Mesothelial cell of epicardium (in vitro differentiated cells): ENCODE data around the gene IQGAP2. TPM values are rescaled to one million over a fixed set of nuclear protein-coding genes. Genes with fewer than 3 reads are reported as not detected.

Source experiments
- DNase-seq, 2 experiments: peaks; one replicate each; pipeline ENCODE4 v3.0.0; 2021; ENCODE audit warnings: low spot score in 2 of 2; ENCODE audit not compliant: unreplicated experiment in 2 of 2
- H3K27ac Mint-ChIP-seq: 2 replicates; pipeline ENCODE4 v1.8.0; 2021; ENCODE audit warnings: mixed read lengths
- H3K27me3 Mint-ChIP-seq: 2 replicates; pipeline ENCODE4 v1.8.0; 2021; ENCODE audit warnings: low read depth, mixed read lengths
- H3K36me3 Mint-ChIP-seq: 2 replicates; pipeline ENCODE4 v1.8.0; 2021; ENCODE audit warnings: mixed read lengths
- H3K4me1 Mint-ChIP-seq: 2 replicates; pipeline ENCODE4 v1.8.0; 2021; ENCODE audit warnings: mixed read lengths
- H3K4me3 Mint-ChIP-seq: 2 replicates; pipeline ENCODE4 v1.8.0; 2021; ENCODE audit warnings: mild to moderate bottlenecking, moderate library complexity, mixed read lengths
- H3K9me3 Mint-ChIP-seq: 2 replicates; pipeline ENCODE4 v1.8.0; 2021; ENCODE audit warnings: mixed read lengths
- CTCF ChIP-seq: fragments of 200-600 bp; sonication (generic); IDR thresholded peaks from one replicate; pipeline ENCODE4 v1.5.0; 2021; ENCODE audit warnings: antibody characterized with exemption; ENCODE audit not compliant: unreplicated experiment
- total RNA-seq: library from RNA; stranded (reverse); gene quantifications from 3 replicates; pipeline ENCODE4 v1.2.1, GENCODE V29; 2021

IQGAP2 gene
- total RNA-seq, 1 donor from 2014 or later: 13.9 TPM

DNA sequence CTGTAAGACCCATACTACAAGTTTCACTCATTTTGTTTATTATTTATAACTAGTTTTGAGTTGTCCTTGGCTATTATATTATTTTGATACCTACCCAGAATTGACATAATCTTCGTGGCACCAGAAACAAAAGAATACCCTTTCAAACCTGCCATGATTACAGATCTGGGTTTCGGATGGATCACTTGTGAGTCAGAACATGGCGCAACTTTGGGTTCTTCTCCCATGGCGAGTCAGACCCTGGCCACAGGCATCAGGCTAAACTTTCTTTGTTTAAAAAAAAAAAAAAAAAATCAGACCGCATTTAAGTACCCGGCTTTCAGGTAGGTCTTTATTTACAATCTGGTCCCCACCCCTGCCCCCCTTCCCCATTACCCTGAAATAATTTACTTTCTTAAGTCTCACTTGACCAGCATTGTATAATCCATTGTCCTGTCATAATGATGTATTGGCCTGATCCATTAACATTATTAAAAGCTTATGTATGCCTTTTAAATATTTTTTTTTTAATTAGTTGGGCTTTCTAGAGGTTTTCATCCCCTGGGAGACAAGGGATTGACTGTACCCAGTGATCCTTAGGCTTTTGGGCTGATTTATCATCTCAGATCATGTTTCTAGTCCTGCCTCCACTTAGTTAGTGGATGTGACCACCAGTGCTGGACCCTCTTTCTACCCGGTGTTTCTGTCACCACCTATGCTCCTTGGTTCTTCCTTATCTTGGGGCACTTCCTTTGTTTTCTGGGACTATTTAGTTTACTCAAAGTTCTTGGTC is 176.3 kb downstream of the IQGAP2 start:
- H3K4me1 Mint-ChIP-seq: peaks cover 25% of the 10 kb centered on the region
- no peak for DNase-seq
- no peaks in the 10 kb centered on the region for H3K9me3 Mint-ChIP-seq
- H3K27me3 Mint-ChIP-seq: no peaks in the 10 kb centered on the region
- no peak overlapping the region for H3K27ac Mint-ChIP-seq
- TF ChIP-seq CTCF: no peak
- no peak overlapping the region for H3K4me3 Mint-ChIP-seq
- no peaks in the 10 kb centered on the region for H3K36me3 Mint-ChIP-seq

GRCh38 chr5:76580981-76581380 is 177.9 kb downstream of the IQGAP2 start:
- Mint-ChIP-seq H3K4me1 (peaks cover 28% of the 10 kb centered on the region), H3K4me3 (no peak overlapping the region), H3K9me3 (no peaks in the 10 kb centered on the region), H3K27me3 (no peaks in the 10 kb centered on the region), H3K27ac (no peak overlapping the region), H3K36me3 (no peaks in the 10 kb centered on the region)
- no peak for DNase-seq
- no peak for TF ChIP-seq CTCF

GRCh38 chr5:76582230-76583162 is 179.4 kb downstream of the IQGAP2 start:
- H3K4me1 Mint-ChIP-seq: peaks cover 25% of the 10 kb centered on the region
- peak overlapping the region; percentile 33 for H3K27ac Mint-ChIP-seq
- H3K36me3 Mint-ChIP-seq: no peaks in the 10 kb centered on the region
- TF ChIP-seq CTCF: no peak
- DNase-seq: no peak
- H3K9me3 Mint-ChIP-seq: no peaks in the 10 kb centered on the region
- H3K4me3 Mint-ChIP-seq: no peak overlapping the region
- H3K27me3 Mint-ChIP-seq: no peaks in the 10 kb centered on the region

- Mint-ChIP-seq H3K4me3 (no peak overlapping the region), H3K9me3 (no peaks in the 10 kb centered on the region), H3K27ac (no peak overlapping the region), H3K27me3 (no peaks in the 10 kb centered on the region), H3K4me1 (peaks cover 19% of the 10 kb centered on the region), H3K36me3 (no peaks in the 10 kb centered on the region)
- TF ChIP-seq CTCF: peak; percentile 65
- no peak for DNase-seq
These were observed 180.3 kb downstream of the IQGAP2 start for GRCh38 chr5:76583163-76584047.

DNA sequence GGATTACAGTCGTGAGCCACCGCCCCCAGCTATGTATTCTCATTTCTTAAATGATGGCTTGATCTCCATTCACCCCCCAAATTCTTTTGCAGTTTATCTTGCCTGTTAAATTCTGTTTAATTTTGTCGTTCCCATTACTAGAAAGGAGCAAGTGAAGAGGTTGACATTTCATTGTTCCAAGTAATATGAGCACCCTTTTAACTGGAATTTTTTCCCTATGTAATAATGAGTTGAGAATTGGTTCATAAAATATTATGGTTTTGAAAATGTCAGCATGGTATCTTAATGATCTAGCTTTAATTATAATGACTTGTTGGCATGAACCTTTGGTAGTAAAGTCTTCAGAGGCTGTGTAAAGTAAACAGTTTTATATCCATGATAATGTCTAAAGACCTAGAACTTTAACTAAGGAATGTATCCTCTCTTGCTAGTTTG is 182.7 kb downstream of the IQGAP2 start:
- no peaks in the 10 kb centered on the region for H3K9me3 Mint-ChIP-seq
- H3K27me3 Mint-ChIP-seq: no peaks in the 10 kb centered on the region
- no peak overlapping the region for H3K4me3 Mint-ChIP-seq
- DNase-seq: no peak
- H3K4me1 Mint-ChIP-seq: peaks cover 15% of the 10 kb centered on the region
- no peaks in the 10 kb centered on the region for H3K36me3 Mint-ChIP-seq
- no peak for TF ChIP-seq CTCF
- no peak overlapping the region for H3K27ac Mint-ChIP-seq
